Stimulated activated CD8-positive, alpha-beta memory T cell treated with anti-CD3 and anti-CD28 coated beads, Interleukin-7, amount 100 ng/mL, for 1 hour (primary cell): ENCODE results near the gene ERH.
"Not testable (repeated sequence)": the region's sequence is repeated elsewhere in the genome, so short reads cannot be mapped to it uniquely, and the experiment has no call there.

Experiments used
- DNase-seq, 2 donors: peaks; one replicate each; pipeline ENCODE4 v3.0.0-alpha.2; 2020; ENCODE audit warnings: low read depth in 2 of 2

The ERH gene

DNA sequence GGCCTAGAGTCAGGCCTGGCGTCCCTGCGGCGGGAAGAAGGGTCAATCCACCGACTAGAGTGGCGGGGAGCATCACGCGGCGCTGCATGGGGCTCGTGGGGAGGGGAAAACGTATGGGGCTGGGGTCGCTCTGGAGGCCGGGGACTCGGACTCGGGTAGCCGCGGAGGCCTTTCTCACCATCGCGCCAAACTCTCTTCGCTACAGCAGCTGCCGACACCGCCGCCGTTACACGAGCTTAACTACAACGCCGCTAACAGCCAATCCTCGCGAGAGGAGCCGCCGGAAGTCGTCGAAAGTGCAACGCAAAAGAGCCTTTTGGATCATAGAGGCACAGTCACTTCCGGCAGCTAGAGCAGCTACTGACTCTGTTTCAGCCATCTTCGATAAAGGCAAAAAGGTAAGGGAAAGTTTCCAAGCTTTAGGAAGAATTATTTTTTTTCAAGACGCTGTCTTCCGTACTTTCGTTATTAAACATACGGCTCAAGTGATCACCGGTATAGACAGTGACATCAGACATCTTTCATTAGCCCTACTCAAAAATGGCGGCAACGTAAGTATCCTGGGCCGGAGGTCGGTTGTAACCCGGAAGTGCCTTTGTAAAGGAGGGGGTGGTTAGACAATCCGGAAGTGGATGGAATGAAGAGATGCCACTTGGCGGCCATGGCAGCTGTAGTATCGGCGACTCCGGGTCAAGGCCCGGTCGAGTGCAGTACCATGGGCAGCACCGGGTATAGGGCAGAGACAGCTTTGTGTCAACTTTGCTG is at the start of gene ERH, which contains the start of gene SLC39A9:
TSS of gene ERH (minus strand) at position 247 of the 765 bp plus-strand sequence. CDS start at position 181, 66 bp downstream.
TSS of gene SLC39A9 (plus strand) at position 640 of the 765 bp plus-strand sequence. CDS start 678 bp downstream, outside the sequence.
- peak; percentile 81 to 87 for DNase-seq

DNA sequence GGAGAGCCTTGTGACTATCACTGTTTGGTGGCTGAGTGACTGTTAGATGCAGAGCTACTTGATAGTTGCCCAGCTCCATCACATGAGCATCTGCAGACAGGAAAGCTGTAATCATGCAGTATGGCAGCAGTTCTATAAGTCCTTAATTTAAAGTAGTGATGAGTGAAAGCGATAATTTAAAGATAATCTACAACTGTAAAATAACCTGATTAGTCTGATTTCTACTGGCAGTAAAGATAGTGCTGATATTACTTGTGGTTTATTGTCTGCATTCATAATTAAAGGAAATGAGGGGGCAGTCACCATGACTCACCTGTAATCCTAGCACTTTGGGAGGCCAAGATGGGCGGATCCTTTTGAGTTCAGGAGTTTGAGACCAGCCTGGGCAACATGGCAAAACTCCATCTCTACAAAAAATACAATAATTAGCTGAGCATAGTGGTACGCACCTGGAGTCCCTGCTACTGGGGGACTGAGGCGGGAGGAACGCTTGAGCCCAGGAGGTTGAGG is 45.3 kb upstream of the ERH start:
- no peak for DNase-seq

DNA sequence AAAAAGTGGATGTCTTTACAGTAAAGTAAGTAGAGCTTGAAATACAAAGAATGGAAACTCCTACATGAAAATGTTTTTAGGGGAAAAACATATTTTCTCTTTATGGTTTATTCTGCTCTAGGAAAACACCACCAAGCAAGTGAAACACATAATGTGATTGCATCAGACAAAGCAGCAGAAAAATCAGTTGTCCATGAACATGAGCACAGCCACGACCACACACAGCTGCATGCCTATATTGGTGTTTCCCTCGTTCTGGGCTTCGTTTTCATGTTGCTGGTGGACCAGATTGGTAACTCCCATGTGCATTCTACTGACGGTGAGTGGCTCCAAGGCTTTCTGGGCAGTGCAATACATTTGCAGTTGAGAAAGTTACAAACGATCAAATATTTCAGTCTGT is 43.8 kb upstream of the ERH start:
- DNase-seq, result no peak

DNA sequence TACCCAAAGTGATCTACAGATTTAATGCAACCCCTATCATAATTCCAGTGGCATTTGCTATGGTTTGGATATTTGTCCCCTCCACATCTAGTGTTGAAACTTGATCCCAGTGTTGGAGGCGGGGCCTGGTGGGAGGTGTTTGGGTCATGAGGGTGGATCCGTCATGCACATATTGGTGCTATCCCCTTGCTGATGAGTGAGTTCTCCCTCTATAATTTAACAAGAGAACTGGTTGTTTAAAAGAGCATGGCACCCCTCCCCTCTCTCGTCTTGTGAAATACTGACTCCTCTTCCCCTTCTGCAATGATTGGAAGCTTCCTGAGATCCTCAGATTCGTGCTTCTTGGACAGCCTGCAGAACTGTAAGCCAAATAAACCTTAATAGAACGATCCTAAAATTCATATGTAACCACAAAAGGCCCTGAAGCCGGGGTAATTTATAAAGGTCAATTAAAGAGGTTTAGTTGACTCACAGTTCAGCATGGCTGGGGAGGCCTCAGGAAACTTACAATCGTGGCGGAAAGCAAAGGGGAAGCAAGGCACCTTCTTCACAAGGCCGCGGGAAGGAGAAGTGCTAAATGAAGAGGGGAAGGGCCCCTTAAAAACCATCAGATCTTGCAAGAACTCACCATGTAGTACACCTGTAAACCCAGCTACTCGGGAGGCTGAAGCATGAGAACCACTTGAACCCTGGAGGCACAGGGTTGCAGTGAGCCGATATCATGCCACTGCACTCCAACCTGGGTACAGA is 41.6 kb upstream of the ERH start:
- no peak for DNase-seq

DNA sequence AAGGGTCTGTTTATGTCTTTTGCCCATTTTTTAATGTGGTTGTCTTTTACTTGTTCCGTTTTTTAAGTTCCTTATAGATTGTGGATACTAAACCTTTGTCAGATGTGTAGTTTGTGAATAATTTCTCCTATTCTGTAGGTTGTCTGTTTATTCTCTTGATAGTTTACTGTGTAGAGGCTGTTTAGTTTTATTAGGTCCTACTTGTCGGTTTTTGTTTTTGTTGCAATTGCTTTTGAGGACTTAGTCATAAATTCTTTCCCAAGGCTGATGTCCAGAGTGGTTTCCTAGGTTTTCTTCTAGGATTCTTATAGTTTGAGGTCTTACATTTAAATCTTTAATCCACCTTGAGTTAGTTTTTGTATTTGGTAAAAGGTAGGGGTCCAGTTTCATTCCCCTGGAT is 34.3 kb upstream of the ERH start:
- no peak for DNase-seq

DNA sequence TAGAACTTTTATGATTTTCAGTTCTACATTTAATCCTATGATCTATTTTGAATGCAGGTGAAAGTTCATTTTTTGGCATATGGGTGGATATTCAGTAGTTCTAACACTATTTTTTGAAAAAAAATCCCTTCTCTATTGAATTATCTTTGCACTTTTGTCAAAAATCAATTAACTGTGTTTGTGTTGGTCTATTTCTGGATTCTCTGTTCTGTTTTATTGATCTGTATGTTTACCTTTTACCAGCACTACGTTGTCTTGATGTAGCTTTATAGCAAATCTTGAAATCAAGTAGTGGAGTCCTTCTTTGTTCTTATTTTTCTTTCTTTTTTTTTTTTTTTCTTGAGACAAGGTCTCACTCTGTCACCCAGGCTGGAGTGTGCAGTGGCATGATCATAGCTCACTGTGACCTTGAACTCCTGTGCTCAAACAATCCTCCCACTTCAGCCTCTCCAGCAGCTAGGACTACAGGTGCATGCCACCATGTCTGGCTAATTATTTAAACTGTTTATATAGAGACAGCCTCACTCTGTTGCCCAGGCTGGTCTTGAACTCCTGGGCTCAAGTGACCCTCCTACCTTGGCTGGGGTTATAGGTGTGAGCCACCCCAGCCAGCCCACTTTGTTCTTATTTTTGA is 32.3 kb upstream of the ERH start:
- no peak for DNase-seq

DNA sequence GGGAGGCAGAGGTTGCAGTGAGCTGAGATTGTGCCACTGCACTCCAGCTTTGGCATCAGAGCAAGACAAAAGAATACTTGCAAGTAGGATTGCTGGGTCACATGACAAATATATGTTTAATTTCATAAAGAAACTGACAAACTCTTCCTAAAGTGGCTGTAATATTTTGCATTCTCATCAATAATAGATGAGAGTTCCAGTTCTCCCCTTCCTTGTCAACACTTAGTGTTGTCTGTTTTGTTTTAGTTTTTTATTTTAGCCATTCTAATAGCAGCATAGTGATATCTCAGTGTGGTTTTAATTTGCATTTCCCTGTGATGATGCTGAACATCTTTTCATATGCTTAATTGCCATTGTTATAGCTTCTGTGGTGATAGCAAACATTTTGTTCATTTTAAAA is 31.5 kb upstream of the ERH start:
- DNase-seq, result no peak

DNA sequence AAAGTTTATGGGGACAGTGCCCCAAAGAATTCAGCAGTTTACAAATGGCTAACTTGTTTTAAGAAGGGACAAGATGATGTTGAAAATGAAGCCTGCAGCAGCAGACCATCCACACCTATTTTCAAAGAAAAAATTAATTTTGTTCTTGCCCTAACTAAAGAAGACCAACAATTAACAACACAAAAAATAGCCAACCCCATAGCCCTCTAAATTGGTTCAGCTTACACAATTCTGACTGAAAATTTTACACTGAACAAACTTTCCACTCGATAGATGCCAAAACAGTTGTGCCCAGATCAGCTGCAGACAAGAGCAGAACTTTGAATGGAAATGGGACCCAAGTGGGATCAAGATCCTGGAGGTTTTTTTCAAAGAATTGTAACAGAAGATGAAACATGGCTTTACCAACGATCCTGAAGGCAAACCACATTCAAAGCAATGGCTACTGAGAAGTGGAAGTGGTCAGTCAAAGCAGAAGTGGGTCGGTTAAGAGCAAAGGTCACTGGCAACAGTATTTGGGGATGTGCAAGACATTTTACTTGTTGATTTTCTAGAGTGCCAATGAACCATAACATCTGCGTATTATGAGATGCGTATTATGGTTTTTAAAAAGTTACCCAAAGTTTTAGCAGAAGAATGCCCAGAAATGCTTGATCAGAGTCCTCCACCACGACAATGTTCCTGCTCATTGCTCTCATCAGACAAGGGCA is 30.3 kb upstream of the ERH start:
- no peak for DNase-seq

DNA sequence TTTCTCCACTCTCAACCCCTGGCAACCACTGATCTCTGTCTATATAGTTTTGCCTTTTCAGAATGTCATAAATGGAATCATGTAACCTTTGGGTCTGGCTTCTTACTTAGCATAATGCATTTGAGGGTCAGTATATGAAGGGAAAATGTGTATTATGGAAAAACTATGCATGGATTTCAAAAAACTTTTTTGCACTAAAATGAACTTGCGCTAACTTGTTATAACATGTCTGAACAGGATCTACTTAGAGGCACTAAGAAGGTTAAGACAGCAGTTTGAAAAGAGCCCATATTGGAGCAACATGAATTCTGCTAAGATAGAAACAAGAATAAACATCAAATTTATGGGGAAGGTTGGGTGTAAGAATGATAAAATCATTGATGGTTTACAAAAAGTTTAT is 29.5 kb upstream of the ERH start:
- no peak for DNase-seq

DNA sequence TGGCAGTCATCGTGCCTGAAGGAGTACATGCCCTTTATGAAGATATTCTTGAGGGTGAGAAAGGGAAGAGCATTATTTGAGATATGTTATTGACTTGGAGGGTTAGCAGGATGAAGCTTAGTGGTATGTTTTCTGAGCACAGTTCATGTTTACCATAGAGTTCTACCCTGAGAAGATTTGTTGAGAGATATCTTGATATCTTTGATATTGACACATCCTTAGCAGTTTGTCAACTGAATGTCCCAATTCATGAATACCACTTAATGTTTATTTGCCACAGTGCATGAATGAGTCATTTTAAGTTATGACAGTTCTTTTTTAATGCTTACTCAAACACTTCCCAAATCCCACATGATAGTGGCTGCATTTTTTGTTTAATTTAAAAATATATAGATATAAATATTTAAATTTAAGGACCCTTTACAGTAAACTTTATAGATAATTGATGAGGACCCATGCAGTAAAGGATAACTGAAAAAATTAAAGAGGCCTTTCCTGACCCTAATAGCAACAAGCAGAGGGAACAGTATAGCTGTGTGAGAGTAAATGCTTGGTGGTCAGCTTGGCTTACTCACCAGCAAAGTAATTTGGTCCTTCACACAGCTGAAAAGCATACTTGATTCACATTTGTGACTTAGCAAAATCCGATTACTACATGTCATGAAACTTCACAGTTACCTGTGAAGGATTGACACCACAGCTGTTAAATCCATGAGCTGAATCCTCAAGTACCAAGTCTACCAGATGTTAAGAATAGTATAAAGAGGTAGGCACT is 26.2 kb upstream of the ERH start:
- no peak for DNase-seq

DNA sequence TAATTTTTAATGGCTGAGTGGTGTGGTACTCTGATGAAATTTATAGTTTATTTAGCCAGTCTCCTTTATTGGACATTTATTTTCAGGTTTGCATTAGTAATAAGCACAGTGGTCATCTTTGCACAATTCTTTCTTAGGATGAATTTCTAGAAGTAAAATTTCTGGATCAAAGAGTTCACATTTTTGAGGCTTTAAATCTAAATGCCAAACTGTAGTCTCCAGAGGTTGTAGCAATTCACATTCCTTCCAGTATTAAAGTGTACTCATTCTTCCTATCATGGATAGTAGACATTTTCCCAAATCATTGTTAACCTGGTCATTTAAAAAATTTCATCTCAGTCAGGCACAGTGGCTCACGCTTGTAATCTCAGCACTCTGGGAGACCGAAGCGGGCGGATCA is 25.2 kb upstream of the ERH start:
- no peak for DNase-seq

DNA sequence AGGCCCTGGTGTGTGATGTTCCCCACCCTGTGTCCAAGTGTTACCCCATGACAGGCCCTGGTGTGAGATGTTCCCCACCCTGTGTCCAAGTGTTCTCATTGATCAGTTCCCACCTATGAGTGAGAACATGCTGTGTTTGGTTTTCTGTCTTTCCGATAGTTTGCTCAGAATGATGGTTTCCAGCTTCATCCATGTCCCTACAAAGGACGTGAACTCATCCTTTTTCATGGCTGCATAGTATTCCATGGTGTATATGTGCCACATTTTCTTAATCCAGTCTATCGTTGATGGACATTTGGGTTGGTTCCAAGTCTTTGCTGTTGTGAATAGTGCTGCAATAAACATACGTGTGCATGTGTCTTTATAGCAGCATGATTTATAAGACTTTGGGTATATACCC is 18.0 kb upstream of the ERH start:
- DNase-seq, result not testable (repeated sequence)

DNA sequence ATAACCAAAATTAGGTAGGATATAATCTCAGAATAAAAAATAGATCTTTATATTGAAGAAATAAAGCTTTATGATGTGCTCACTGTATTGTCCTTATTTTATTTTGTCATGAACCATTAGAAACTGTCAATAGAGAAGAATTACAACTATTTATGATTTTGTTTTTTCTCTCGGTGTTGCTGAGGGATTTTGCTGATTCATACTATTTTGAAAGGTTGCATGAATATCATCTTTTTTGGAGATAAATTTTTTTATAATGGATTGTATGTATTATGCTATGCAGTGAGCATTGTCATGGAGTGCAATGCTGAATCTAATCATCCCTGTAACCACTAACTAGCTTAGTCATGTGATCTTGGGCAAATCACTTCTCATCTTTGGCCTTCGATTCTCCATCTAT is 15.4 kb upstream of the ERH start:
- DNase-seq, result no peak

DNA sequence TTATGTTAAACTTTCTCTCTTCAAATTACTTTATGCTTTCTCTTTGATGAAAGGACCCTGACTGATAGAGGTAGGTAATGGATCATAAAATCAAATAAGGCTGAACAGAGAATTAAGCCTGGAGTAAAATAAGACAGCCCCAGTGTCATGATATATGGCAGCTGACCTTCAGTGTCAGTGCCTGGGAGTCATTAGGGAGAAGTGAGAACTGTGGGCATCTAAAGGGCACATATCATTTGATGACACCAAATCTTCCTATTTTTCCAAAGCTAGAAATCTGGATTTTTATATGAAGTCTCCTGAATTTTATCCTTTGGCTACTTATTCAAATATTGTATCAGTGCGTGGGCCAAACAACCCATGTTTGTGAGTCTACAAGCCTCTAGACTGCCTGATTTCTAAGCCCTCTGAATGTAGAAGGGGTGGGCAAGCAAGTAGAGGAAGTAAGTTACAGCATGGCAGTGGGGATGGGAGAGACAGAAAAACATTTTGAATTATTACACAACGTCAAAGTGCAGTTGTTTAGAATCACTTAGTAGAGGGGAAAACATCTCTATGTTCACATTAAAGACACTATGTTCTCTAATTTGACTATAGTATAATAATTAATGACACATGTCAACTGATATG is 10.3 kb upstream of the ERH start:
- no peak for DNase-seq

DNA sequence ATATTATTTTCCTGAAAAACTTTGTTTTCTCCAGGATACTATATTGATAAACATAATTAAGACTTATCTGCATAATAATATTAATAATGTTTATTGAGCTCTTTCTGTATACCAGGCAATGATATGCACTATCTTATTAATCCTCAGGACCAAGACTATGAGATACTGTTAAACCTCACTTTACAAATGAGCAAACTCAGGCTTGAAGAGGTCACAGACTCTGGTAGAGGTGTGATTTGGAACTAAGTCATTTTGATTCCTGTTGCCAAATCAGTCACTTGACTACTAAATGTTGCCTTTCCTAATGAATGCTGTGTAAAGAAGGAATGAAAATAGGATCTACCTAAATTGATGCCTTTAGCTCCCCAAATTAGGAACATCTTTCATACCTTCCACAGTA is 7.7 kb upstream of the ERH start:
- DNase-seq, result no peak

DNA sequence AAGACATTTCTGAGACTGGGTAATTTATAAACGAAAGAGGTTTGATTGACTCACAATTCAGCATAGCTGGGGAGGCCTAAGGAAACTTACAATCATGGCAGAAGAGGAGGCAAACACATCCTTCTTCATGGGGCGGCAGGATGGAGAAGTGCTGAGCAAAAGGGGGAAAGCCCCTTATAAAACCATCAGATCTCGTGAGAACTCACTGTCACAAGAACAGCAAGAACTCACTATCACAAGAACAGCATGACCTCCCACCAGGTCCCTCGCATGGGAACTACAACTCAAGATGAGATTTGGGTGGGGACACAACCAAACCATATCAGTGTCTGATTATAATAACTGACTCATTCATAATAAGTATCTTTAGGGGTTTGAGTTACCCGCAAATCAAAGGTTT is 6.8 kb upstream of the ERH start:
- no peak for DNase-seq

DNA sequence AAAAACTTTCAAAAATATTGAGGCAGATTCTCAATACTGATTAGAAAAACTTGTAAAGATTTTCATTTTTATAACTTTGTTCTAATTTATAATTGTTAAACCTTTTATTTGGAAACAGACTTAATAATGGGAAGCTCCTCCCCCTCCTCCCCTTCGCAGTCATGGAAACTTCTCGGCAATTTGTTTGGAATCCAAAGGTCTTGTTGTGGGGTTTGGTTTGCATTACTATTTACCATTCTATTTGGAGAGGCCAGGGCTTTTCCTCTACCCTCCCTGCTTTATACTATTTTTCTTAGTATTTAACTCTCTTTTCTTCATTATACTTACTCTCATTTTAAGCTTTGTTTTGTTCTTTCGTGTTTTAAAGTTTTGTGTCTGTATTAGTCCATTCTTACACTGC is 6.4 kb upstream of the ERH start:
- no peak for DNase-seq

DNA sequence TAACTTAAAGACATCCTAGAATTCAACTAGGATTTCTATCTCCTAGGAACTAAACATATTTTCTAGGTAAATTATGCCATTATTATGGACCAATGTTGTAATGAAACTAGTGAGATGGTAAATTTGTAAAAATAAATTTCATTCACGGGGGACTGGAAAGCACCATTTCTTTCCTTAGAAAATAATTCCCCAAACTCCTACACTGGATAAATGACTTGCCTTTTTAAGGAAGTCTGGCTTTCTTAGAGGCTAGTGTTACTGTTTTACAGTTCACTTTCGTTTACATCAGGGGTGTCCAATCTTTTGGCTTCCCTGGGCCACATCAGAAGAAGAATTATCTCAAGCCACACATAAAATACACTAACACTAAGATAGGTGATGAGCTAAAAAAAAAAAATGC is 3.7 kb upstream of the ERH start:
- DNase-seq, result no peak

DNA sequence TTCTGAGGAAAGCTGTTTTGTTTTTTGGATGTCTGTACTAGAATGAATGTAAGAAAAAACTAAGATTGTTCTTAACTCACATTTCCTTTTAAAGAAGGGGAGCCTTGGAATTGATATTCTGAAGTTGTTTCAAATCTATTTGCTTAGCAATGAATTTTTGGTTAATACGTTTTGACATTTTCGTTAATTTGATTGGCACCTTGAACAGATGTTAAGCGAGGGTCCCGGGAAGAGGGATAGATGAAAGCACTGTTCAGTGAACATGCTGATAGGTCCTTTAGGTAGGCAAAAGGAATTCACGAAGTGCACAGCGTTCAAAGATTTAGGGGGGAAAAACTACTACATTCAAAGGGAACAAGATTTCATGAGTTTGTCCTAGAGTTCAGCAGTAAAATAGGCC is 2.1 kb upstream of the ERH start:
- no peak for DNase-seq

DNA sequence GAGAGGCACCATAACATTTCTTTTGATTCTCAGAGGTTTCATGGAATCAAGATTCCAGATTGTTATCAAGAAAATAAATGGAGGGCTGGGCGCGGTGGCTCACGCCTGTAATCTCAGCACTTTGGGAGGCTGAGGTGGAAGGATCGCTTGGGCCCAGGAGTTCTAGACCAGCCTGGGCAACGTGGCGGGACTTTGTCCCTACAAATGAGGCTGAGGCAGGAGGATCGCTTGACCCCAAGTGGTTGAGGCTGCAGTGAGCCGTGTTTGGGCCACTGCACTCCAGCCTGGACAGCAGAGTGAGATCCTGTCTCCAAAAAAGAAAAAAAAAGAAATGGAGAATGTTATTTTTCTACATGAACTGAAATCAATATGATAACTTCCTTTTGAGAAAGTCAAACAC is 1.7 kb upstream of the ERH start:
- DNase-seq, result no peak

DNA sequence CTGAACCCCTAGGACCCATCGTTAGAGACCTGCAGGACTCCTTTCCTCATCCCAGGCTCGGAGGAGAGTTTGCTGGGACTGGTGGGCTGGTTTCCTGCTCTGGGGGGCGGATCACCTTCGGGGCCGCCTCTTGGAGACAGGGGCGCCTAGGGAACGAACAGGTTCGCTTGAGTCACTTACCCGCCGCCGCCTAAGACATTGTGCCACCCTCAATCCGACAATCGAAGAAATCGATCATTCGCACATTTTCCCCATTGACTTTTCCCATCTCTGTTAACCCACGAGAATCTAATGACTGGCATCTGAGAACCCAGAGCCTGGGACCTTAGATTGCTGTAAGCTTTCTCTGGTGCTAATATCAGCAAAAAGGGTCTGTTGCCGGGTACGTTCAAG is 715 bp upstream of the ERH start:
- no peak for DNase-seq
